Hepatocyte (in vitro differentiated cells): ENCODE measurements around the gene RAB3C. TPM values are rescaled to one million over a fixed set of nuclear protein-coding genes. Genes with fewer than 3 reads are reported as not detected.

Source experiments
- DNase-seq: peaks from one replicate; pipeline ENCODE4 v3.0.0-alpha.2; 2016; ENCODE audit warnings: low spot score
- H2AFZ ChIP-seq: fragments of 200-600 bp; sonication (generic); 2 replicates; pipeline ENCODE4 v1.6.0; 2016; ENCODE audit warnings: antibody characterized with exemption, mild to moderate bottlenecking
- H3K27ac ChIP-seq: fragments of 200-600 bp; sonication (generic); 2 replicates; pipeline ENCODE4 v1.5.1; 2016; ENCODE audit warnings: mild to moderate bottlenecking
- H3K27me3 ChIP-seq: fragments of 200-600 bp; sonication (generic); 2 replicates; pipeline ENCODE4 v1.6.1; 2016
- H3K36me3 ChIP-seq: fragments of 200-600 bp; sonication (generic); replicated peaks from 2 replicates; pipeline ENCODE4 v1.5.1; 2016; ENCODE audit warnings: low read depth; ENCODE audit not compliant: insufficient read depth
- H3K4me1 ChIP-seq: fragments of 200-600 bp; sonication (generic); 2 replicates; pipeline ENCODE4 v1.5.1; 2016; ENCODE audit warnings: mild to moderate bottlenecking, moderate library complexity; ENCODE audit not compliant: insufficient read depth
- H3K4me2 ChIP-seq: fragments of 200-600 bp; sonication (generic); 2 replicates; pipeline ENCODE4 v1.6.0; 2016
- H3K4me3 ChIP-seq: fragments of 200-600 bp; sonication (generic); 2 replicates; pipeline ENCODE4 v1.5.1; 2016; ENCODE audit warnings: mild to moderate bottlenecking
- H3K79me2 ChIP-seq: fragments of 200-600 bp; sonication (generic); 2 replicates; pipeline ENCODE4 v1.6.0; 2017; ENCODE audit warnings: mild to moderate bottlenecking
- H3K9me2 ChIP-seq: fragments of 200-600 bp; sonication (generic); replicated peaks from 2 replicates; pipeline ENCODE4 v1.6.0; 2017; ENCODE audit warnings: mild to moderate bottlenecking; ENCODE audit not compliant: insufficient read depth
- H3K9me3 ChIP-seq: fragments of 200-600 bp; sonication (generic); 2 replicates; pipeline ENCODE4 v1.5.1; 2016; ENCODE audit warnings: low read depth, mild to moderate bottlenecking
- H4K20me1 ChIP-seq: fragments of 200-600 bp; sonication (generic); 2 replicates; pipeline ENCODE4 v1.6.0; 2016; ENCODE audit warnings: mild to moderate bottlenecking; ENCODE audit not compliant: insufficient read depth, poor library complexity, severe bottlenecking
- CTCF ChIP-seq: fragments of 200-600 bp; sonication (generic); IDR thresholded peaks from 2 replicates; pipeline ENCODE4 v1.5.1; 2016; ENCODE audit warnings: antibody characterized with exemption, mild to moderate bottlenecking; ENCODE audit not compliant: poor library complexity
- EZH2 ChIP-seq: fragments of 200-600 bp; sonication (generic); IDR thresholded peaks from 2 replicates; pipeline ENCODE4 v1.6.1; 2016; ENCODE audit warnings: antibody characterized with exemption, mild to moderate bottlenecking, borderline replicate concordance
- EZH2phosphoT487 ChIP-seq: fragments of 200-600 bp; sonication (generic); IDR thresholded peaks from one replicate; pipeline ENCODE4 v1.6.1; 2018; ENCODE audit warnings: antibody characterized with exemption, mild to moderate bottlenecking, low read depth, moderate library complexity; ENCODE audit not compliant: unreplicated experiment, severe bottlenecking
- WGBS: methylation state at CpG from one replicate; pipeline ENCODE4 v1.1.6; 2016; ENCODE audit warnings: low lambda C conversion rate; ENCODE audit errors: missing lambda C conversion rate; 5-methylcytosine and 5-hydroxymethylcytosine counted together
- polyA plus RNA-seq: library from polyadenylated mRNA; unstranded; fragments of >200 nt; fragmentation: Nextera tagmentation; extraction: Ambion mirVana; gene quantifications from 2 replicates; pipeline ENCODE4 v1.2.1, GENCODE V29; 2016
- total RNA-seq: library from RNA; depleted of rRNA; stranded (reverse); fragments of >200 nt; gene quantifications from 2 replicates; pipeline ENCODE4 v1.2.3, GENCODE V29; 2014

The RAB3C gene
- total and polyA plus RNA-seq, 2 experiments from 2014 or later = 5.2 to 6.4 TPM

- no peaks in the 10 kb centered on the region for H3K9me2 ChIP-seq
- no peak overlapping the region for H3K27ac ChIP-seq
- H3K36me3 ChIP-seq = no peaks in the 10 kb centered on the region
- no peaks in the 10 kb centered on the region for H3K79me2 ChIP-seq
- no peak for TF ChIP-seq CTCF
- TF ChIP-seq EZH2 = no peak
- TF ChIP-seq EZH2phosphoT487 = no peak
- no peak for DNase-seq
- H3K9me3 ChIP-seq = no peaks in the 10 kb centered on the region
- no peaks in the 10 kb centered on the region for H4K20me1 ChIP-seq
- H3K4me3 ChIP-seq = no peak overlapping the region
- H3K4me1 ChIP-seq = peaks cover 7% of the 10 kb centered on the region
- no peak overlapping the region for H3K4me2 ChIP-seq
- no peaks in the 10 kb centered on the region for H3K27me3 ChIP-seq
- no peak overlapping the region for H2AFZ ChIP-seq
- 66% methylated on average over 8 of the region's 8 CpGs for WGBS
Measured at GRCh38 chr5:58666598-58667581, 84.0 kb downstream of the RAB3C start.

GRCh38 chr5:58670582-58670981 lies 87.7 kb downstream of the RAB3C start:
- no peaks in the 10 kb centered on the region for H3K9me2 ChIP-seq
- no peak for DNase-seq
- H3K36me3 ChIP-seq = no peaks in the 10 kb centered on the region
- no peak overlapping the region for H2AFZ ChIP-seq
- peaks cover 7% of the 10 kb centered on the region for H3K4me1 ChIP-seq
- no peaks in the 10 kb centered on the region for H3K27me3 ChIP-seq
- no peaks in the 10 kb centered on the region for H3K79me2 ChIP-seq
- H3K4me3 ChIP-seq = no peak overlapping the region
- H3K9me3 ChIP-seq = no peaks in the 10 kb centered on the region
- H4K20me1 ChIP-seq = no peaks in the 10 kb centered on the region
- TF ChIP-seq EZH2phosphoT487 (no peak), CTCF (no peak), EZH2 (no peak)
- no peak overlapping the region for H3K27ac ChIP-seq
- 66% methylated on average over 2 of the region's 2 CpGs for WGBS
- no peak overlapping the region for H3K4me2 ChIP-seq

GRCh38 chr5:58671155-58671554 lies 88.3 kb downstream of the RAB3C start:
- Histone ChIP-seq H3K4me3 (no peak overlapping the region), H3K27ac (no peak overlapping the region), H3K9me3 (no peaks in the 10 kb centered on the region), H4K20me1 (no peaks in the 10 kb centered on the region), H3K9me2 (no peaks in the 10 kb centered on the region), H3K4me1 (peaks cover 7% of the 10 kb centered on the region), H3K27me3 (no peaks in the 10 kb centered on the region), H3K36me3 (no peaks in the 10 kb centered on the region), H3K4me2 (no peak overlapping the region), H2AFZ (no peak overlapping the region), H3K79me2 (no peaks in the 10 kb centered on the region)
- TF ChIP-seq CTCF (no peak), EZH2 (no peak), EZH2phosphoT487 (no peak)
- DNase-seq = no peak
- 96% methylated on average over 4 of the region's 4 CpGs for WGBS
